GM19463 (cell line): ENCODE measurements around the gene SAAL1.
"Not testable (repeated sequence)": the region's sequence is repeated elsewhere in the genome, so short reads cannot be mapped to it uniquely, and the experiment has no call there.

Experiments
- ATAC-seq: cut with Tn5 transposase; IDR thresholded peaks from one replicate; pipeline ENCODE4 v1.9.1; 2021; ENCODE audit warnings: mild to moderate bottlenecking, moderate library complexity; ENCODE audit not compliant: unreplicated experiment

The SAAL1 gene

DNA sequence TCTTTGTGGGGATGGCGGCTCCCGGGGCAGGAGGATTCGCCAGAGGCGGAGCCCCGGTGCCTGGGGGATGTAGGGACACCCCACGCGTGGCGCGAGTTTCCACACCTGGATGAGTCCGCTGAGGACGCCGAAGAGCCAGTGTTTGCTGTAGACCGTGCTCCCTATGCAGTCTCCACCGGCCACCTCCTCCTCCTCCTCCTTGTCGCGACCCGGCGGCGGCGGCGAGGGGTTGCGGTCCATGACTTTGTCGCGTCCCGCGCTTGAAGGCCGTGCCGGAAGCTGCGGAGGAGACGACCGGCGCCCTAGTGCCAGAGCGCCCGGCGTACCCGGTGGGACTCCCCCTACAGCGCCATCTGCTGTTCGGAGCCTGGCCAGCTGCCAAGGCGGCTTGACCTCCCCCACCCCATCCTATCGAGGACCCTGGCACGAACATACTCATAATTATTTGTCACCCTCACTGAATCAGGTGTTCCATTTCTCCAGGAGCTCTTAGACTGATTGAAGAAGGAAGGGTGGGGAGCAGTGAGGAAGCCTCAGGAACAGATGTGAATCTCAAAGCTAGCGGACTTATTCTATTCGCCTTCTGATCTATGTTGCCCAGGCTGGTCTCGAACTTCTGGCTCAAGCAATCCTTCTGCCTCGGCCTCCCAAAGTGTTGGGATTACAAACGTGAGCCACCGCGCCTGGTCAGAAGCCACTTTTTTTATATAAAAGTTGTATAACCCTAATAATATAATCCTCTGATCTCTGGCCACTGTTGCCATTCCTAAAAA lies at the start of gene SAAL1:
SAAL1 (minus strand) TSS at position 281 of the 773 bp plus-strand sequence; CDS start at position 240, 41 bp downstream.
- peak; percentile 98 for ATAC-seq

GRCh38 chr11:18151581-18151980 lies 45.7 kb upstream of the SAAL1 start:
- ATAC-seq = no peak

DNA sequence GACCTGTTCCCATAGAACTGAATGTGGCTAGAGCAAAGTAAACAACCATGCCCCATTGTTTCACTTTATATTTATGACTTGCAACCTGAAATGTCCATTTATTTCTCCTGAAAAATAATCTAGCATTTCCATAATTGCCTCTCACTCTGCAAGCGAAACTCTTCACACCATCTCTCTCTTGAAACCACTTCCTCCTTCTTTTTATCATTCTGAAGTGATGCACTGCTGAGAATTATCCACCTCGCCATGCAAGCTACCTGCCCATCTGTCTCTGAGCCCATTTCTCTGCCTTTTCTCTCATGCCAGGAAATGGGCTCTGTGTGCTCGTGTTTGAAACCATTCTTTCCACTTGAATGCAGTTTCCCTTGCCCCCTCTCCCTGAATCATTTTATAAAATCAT lies 40.0 kb upstream of the SAAL1 start:
- no peak for ATAC-seq

- no peak for ATAC-seq
Observed at GRCh38 chr11:18145025-18145424, 39.1 kb upstream of the SAAL1 start.

- no peak for ATAC-seq
Observed at GRCh38 chr11:18144243-18144642, 38.4 kb upstream of the SAAL1 start.

DNA sequence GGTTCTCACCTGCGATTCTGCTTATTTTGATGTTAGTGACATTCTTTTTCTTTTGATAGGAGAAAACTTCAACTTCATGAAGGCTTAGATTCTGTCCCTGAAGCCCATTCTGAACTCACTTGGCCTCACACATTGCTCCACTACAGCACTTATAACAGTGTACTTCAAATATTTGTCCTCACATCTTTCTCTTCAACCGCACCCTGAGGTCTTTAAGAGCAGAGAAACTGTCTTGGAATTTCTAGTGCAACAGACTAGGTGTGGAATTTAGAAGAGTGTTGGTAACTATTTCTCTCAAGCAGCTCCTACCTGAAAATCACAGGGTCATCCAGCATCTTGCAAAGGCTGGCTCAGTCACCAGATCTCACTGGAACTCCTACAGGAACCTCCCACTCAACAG lies 34.3 kb upstream of the SAAL1 start:
- ATAC-seq = no peak

- ATAC-seq = no peak
Observed at GRCh38 chr11:18137186-18137800, 31.4 kb upstream of the SAAL1 start.

- no peak for ATAC-seq
Observed at GRCh38 chr11:18135308-18135707, 29.4 kb upstream of the SAAL1 start.

- no peak for ATAC-seq
Observed at GRCh38 chr11:18132341-18132740, 26.5 kb upstream of the SAAL1 start, which contains the start of gene MRGPRX3. Gene MRGPRX3, plus strand, starts transcription at chr11:18132571. Its CDS starts 4,632 bp downstream, at chr11:18137203.

- not testable (repeated sequence) for ATAC-seq
Observed at GRCh38 chr11:18131115-18131514, 25.2 kb upstream of the SAAL1 start.

DNA sequence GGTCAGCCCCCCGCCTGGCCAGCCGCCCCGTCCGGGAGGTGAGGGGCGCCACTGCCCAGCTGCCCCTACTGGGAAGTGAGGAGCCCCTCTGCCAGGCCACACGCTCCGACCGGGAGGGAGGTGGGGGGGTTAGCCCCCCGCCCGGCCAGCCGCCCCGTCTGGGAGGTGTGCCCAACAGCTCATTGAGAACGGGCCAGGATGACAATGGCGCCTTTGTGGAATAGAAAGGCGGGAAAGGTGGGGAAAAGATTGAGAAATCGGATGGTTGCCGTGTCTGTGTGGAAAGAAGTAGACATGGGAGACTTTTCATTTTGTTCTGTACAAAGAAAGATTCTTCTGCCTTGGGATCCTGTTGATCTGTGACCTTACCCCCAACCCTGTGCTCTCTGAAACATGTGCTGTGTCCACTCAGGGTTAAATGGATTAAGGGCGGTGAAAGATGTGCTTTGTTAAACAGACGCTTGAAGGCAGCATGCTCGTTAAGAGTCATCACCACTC lies 15.5 kb upstream of the SAAL1 start:
- not testable (repeated sequence) for ATAC-seq

DNA sequence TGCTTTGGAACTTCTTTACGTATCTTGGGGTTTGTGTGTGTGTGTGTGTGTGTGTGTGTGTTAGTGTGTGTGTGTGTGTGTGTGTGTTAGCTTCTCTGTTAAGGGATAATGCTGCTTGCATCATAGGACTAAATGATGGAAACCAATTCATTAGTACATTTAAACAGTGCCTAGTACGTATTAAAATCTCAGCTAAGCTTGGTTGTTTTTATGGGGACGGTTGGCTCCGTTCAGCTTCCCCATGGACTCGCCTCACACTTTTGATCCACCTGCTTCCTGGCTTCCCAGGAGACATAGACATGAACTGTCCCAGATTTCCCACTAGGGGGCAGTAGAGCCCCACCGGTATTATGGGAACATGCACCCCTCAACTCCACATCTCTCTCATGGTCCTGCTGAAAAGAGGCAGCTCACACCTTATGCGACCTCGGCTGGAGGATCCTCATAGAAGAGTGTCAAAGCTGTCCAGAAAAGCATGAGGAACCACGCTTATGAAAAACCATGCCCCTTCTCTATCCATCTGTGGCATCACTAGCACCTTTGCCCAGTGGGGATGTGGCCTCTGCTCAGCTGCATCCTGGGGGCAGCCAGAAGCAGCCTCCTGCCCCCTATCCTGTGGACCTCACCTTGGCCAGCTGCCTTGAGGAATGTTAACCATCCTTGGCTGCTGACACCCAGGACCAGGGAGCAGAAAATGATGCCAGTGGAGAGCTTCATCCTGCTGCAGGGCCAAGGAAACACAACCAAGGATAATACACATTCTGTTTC lies 9.7 kb upstream of the SAAL1 start:
- ATAC-seq = peak; percentile 92

GRCh38 chr11:18111005-18111404 lies 5.1 kb upstream of the SAAL1 start:
- ATAC-seq = no peak

GRCh38 chr11:18108254-18108653 lies 2.4 kb upstream of the SAAL1 start:
- no peak for ATAC-seq

GRCh38 chr11:18106688-18107087 lies 806 bp upstream of the SAAL1 start:
- no peak for ATAC-seq

DNA sequence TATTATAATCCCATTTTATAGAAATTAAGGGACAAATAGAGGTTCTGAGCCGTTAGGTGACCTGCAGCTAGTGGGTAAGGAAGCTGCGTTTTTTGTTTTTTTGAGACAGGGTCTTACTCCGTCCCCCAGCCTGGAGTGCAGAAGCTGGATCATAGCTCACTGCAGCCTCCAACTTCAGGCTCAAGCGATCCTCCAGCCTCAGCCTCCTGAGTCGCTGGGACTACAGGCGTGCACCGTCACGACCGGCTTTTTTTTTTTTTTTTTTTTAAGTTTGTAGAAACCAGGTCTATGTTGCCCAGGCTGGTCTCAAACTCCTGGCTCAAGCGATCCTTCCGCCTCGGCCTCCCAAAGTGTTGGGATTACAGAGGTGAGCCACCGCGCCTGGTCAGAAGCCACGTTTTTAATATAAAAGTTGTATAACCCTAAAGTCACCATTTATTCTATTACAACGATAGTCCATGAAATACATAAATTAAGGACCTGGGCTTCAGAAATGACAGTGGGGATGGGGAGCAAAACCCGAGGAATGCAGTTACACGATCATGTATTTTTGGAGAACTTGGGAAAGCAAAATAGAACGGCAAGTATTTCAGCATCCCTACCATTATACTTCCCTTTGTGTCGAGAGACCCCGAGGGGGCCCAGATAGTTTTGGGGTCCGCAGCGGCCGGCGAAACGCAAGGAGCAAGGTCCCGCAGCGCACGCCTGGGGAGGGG lies 638 bp downstream of the SAAL1 start:
- ATAC-seq = no peak

DNA sequence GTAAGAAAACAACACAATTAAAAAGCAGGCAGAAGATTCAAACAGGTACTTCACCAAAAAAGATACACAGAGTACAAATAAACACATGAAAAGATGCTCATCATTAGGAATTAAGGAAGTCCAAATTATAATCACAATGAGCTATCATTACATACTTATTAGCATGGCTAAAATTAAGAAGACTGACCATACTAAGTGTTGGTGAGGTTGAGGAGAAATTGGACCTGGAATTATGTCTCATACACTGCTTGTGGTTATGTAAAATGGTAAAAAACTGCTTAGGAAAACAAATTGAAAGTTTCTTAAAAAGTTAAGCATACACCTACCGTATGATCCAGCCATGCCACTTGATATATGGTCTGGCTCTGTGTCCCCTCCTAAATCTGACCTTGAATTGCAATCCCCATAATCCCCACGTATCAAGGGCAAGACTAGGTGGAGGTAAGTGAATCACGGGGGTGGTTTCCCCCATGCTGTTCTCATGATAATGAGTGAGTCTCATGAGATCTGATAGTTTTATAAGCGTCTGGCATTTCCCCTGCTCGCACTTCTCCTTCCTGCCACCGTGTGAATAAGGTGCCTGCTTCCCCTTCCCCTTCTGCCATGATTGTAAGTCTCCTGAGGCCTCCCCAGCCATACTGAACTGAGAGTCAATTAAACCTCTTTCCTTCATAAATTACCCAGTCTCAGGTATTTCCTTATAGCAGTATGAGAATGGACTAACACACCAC lies 4.8 kb downstream of the SAAL1 start:
- no peak for ATAC-seq

DNA sequence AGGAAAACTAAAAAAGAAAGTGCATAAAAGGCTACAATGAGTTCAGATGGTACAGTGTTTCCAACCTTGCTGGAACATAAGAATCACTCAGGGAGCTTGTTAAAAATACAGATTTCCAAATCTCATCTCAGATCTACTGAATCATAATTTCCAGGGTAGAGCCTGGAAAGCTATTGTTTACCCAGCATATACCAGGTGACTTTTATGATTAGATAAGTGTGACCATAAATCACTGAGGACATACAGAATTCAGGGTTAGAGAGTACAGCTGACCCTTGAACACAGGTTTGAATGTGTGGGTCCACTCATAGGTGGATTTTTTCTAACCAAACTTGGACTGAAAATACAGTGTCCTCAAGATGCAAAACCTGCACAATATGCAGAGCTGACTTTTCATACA lies 11.9 kb downstream of the SAAL1 start:
- no peak for ATAC-seq

DNA sequence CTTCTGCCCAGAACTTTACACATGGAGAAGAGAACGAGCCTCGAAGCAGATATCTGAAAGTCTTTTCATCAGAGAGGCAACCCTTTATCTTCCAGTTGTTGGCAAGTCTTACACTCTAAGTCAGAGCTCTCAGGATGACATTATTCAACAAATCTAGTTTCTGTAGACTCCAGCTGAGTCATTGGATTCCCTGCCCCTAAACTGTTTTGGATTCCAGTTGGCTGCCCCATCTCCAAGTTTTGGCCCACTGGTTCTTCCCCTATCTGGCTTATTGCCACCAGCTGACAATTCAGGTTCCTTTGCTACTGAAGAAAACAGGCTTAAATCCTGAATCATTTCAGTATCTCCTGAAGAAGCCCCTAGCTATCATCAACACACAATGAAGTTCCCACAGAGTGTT lies 14.2 kb downstream of the SAAL1 start:
- no peak for ATAC-seq

- no peak for ATAC-seq
Observed at GRCh38 chr11:18088966-18089365, 16.9 kb downstream of the SAAL1 start.
